Endothelial cell (in vitro differentiated cells): ENCODE measurements around the gene CDC37. TPM values are rescaled to one million over a fixed set of nuclear protein-coding genes. Genes with fewer than 3 reads are reported as not detected.

Experiments used
- DNase-seq: peaks from one replicate; pipeline ENCODE4 v3.0.0; 2021; ENCODE audit warnings: low spot score
- H3K27ac Mint-ChIP-seq: one replicate; pipeline ENCODE4 v1.8.0; 2021; ENCODE audit warnings: mixed read lengths, inconsistent platforms; ENCODE audit not compliant: unreplicated experiment
- H3K27me3 Mint-ChIP-seq: one replicate; pipeline ENCODE4 v1.8.0; 2021; ENCODE audit warnings: mild to moderate bottlenecking, moderate library complexity, mixed read lengths, inconsistent platforms; ENCODE audit not compliant: unreplicated experiment
- H3K36me3 Mint-ChIP-seq: one replicate; pipeline ENCODE4 v1.8.0; 2021; ENCODE audit warnings: mild to moderate bottlenecking, low read depth, mixed read lengths, inconsistent platforms; ENCODE audit not compliant: unreplicated experiment
- H3K4me1 Mint-ChIP-seq: one replicate; pipeline ENCODE4 v1.8.0; 2021; ENCODE audit warnings: mild to moderate bottlenecking, mixed read lengths, inconsistent platforms; ENCODE audit not compliant: unreplicated experiment
- H3K4me3 Mint-ChIP-seq: one replicate; pipeline ENCODE4 v1.8.0; 2021; ENCODE audit warnings: mild to moderate bottlenecking, mixed read lengths, inconsistent platforms; ENCODE audit not compliant: unreplicated experiment
- H3K9me3 Mint-ChIP-seq: one replicate; pipeline ENCODE4 v1.8.0; 2021; ENCODE audit warnings: mixed read lengths, inconsistent platforms; ENCODE audit not compliant: unreplicated experiment
- CTCF ChIP-seq: fragments of 200-600 bp; sonication (generic); IDR thresholded peaks from one replicate; pipeline ENCODE4 v1.5.0; 2021; ENCODE audit warnings: antibody characterized with exemption; ENCODE audit not compliant: unreplicated experiment
- total RNA-seq: library from RNA; stranded (reverse); fragmentation: NEBNext Ultra II Directional; extraction: Animal tissue kit (Norgen Biotek cat#: 25700); gene quantifications from one replicate; pipeline ENCODE4 v1.2.1, GENCODE V29; 2021; ENCODE audit not compliant: unreplicated experiment

Gene CDC37
- total RNA-seq, 1 donor from 2014 or later, result 386 TPM

GRCh38 chr19:10362259-10362658 lies 41.1 kb downstream of the CDC37 start:
- H3K4me1 Mint-ChIP-seq, result no peaks in the 10 kb centered on the region
- no peak overlapping the region for H3K27ac Mint-ChIP-seq
- no peak overlapping the region for H3K4me3 Mint-ChIP-seq
- peaks cover 26% of the 10 kb centered on the region for H3K36me3 Mint-ChIP-seq
- peaks cover 3% of the 10 kb centered on the region for H3K27me3 Mint-ChIP-seq
- H3K9me3 Mint-ChIP-seq, result no peaks in the 10 kb centered on the region
- TF ChIP-seq CTCF, result no peak
- DNase-seq, result no peak

GRCh38 chr19:10361569-10362011 lies 41.8 kb downstream of the CDC37 start:
- no peak for DNase-seq
- Mint-ChIP-seq H3K4me3 (no peak overlapping the region), H3K9me3 (no peaks in the 10 kb centered on the region), H3K27ac (no peak overlapping the region), H3K27me3 (peaks cover 4% of the 10 kb centered on the region), H3K36me3 (peaks cover 26% of the 10 kb centered on the region), H3K4me1 (no peaks in the 10 kb centered on the region)
- TF ChIP-seq CTCF, result no peak

- Mint-ChIP-seq H3K4me1 (no peaks in the 10 kb centered on the region), H3K36me3 (peaks cover 26% of the 10 kb centered on the region), H3K9me3 (no peaks in the 10 kb centered on the region), H3K4me3 (no peak overlapping the region), H3K27ac (no peak overlapping the region), H3K27me3 (peaks cover 11% of the 10 kb centered on the region)
- no peak for DNase-seq
- TF ChIP-seq CTCF, result no peak
Measured at GRCh38 chr19:10356431-10356830, 46.9 kb downstream of the CDC37 start.

GRCh38 chr19:10353793-10354391 lies 49.5 kb downstream of the CDC37 start:
- peak overlapping the region; percentile 53 for H3K4me3 Mint-ChIP-seq
- peaks cover 16% of the 10 kb centered on the region for H3K36me3 Mint-ChIP-seq
- DNase-seq, result peak; percentile 75
- no peaks in the 10 kb centered on the region for H3K4me1 Mint-ChIP-seq
- no peaks in the 10 kb centered on the region for H3K9me3 Mint-ChIP-seq
- H3K27ac Mint-ChIP-seq, result peak overlapping the region; percentile 43
- H3K27me3 Mint-ChIP-seq, result peaks cover 13% of the 10 kb centered on the region
- TF ChIP-seq CTCF, result no peak

GRCh38 chr19:10352764-10353671 lies 50.3 kb downstream of the CDC37 start:
- peaks cover 16% of the 10 kb centered on the region for H3K36me3 Mint-ChIP-seq
- DNase-seq, result peak; percentile 65
- no peak overlapping the region for H3K4me3 Mint-ChIP-seq
- TF ChIP-seq CTCF, result no peak
- no peak overlapping the region for H3K27ac Mint-ChIP-seq
- peaks cover 13% of the 10 kb centered on the region for H3K27me3 Mint-ChIP-seq
- no peaks in the 10 kb centered on the region for H3K4me1 Mint-ChIP-seq
- no peaks in the 10 kb centered on the region for H3K9me3 Mint-ChIP-seq
